ENCODE results near the gene TAS1R1. TPM values are rescaled to one million over a fixed set of nuclear protein-coding genes. Genes with fewer than 3 reads are reported as not detected.

The TAS1R1 gene
- total RNA-seq, 6 experiments from 2014 or later = 0.26 TPM; not detected in 5

DNA sequence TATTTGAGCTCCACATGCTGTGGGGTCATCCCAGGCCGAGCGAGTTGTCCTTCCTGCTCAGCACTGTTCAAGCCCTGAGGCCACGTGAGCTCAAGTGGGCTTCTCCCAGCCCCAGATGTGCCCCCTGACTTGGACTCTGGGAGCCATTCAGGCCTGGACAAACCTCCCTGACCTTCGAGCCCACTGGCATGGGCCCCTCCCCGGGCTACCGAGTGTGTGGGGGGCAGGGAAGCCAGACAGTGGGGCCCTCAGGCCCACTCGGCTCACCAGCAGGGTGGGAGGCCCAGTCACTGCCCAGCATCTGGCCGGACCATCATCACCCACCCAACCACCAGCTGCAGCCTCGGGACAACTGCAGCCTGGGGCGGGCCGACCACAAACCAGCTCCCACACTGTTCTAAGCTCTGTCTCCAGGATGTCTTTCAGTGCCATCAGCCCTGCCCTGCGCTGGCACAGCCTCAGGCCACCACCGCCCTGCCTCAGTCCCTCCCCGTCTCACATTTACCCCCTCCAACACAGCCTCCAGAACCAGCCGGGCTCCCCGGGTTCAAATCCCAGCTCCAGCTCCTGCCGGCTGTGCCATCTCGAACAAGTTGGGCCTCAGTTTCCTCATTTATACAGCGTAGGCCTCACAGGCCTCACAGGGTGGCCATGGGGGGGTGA lies 42.7 kb upstream of the TAS1R1 start:
- DNase-seq = peak in 1 of 3 donors; percentile 45
- Histone ChIP-seq H3K4me3 (no peak overlapping the region), H3K27me3 (no peaks in the 10 kb centered on the region), H3K9me3 (no peaks in the 10 kb centered on the region), H3K36me3 (no peaks in the 10 kb centered on the region), H3K4me1 (no peaks in the 10 kb centered on the region), H3K27ac (no peak overlapping the region)
- 100% methylated on average over 3 of the region's 19 CpGs for WGBS (ENCODE audit: insufficient coverage, low coverage, low lambda C conversion rate, missing lambda C conversion rate)
- TF ChIP-seq, protein P1, sequence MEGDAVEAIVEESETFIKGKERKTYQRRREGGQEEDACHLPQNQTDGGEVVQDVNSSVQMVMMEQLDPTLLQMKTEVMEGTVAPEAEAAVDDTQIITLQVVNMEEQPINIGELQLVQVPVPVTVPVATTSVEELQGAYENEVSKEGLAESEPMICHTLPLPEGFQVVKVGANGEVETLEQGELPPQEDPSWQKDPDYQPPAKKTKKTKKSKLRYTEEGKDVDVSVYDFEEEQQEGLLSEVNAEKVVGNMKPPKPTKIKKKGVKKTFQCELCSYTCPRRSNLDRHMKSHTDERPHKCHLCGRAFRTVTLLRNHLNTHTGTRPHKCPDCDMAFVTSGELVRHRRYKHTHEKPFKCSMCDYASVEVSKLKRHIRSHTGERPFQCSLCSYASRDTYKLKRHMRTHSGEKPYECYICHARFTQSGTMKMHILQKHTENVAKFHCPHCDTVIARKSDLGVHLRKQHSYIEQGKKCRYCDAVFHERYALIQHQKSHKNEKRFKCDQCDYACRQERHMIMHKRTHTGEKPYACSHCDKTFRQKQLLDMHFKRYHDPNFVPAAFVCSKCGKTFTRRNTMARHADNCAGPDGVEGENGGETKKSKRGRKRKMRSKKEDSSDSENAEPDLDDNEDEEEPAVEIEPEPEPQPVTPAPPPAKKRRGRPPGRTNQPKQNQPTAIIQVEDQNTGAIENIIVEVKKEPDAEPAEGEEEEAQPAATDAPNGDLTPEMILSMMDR (IDR thresholded peaks at IDR 0.05) = no peak
- ATAC-seq = no peak
- intact Hi-C loops (cut with DNase I) = no loop called here

DNA sequence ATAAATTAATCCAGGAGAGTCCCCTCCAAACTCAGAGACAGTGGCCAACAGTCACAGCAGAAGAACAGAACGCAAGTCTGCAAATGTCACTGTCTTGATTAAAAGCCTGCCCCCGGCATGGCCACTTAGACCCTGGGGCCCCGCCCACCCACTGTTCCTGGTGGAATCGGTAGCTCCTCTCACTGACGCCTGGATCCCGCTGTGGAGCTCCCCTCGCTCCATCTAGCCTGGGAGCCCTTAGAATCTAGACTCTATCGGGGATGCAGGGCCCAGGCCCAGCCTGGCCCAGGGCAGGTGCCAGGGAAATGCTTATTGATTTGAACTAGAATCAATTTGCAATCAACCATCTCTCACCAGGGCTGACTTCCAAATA lies 42.2 kb upstream of the TAS1R1 start:
- intact Hi-C loops (cut with DNase I) = no loop called here
- H3K9me3 ChIP-seq = no peaks in the 10 kb centered on the region
- H3K4me3 ChIP-seq = no peak overlapping the region
- ATAC-seq (no peak), DNase-seq (no peak)
- no peak for TF ChIP-seq POLR2A (IDR thresholded peaks at IDR 0.05)
- TF ChIP-seq, protein P1 (IDR thresholded peaks at IDR 0.05) = no peak
- H3K4me1 ChIP-seq = no peaks in the 10 kb centered on the region
- H3K27me3 ChIP-seq = no peaks in the 10 kb centered on the region
- H3K27ac ChIP-seq = no peak overlapping the region
- WGBS (ENCODE audit: insufficient coverage, low coverage, low lambda C conversion rate, missing lambda C conversion rate) = no CpG with 5 or more reads among the region's 8 CpGs
- H3K36me3 ChIP-seq = no peaks in the 10 kb centered on the region

DNA sequence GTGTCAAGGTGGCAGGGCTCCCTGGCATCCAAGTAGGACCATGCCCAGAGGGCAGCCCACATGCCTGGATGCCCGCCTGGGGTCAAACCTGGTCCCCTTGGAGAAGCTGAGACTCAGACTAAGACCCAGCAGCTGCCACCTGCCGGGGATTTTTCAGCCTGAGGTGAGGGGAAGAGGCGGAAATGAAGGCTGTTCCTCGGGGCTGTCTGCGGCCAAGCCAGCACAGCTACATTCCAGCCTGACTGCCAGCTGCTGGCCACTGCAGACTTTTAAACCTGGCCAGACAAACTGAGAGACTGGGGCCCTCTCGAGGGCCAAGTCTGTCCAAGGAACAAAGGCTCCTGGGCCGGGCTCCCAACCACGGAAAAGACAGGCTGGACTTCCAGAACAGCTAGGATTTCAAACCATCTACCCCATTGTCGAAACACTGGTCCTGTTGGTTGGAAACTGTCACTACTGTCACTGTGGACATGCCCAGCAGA lies 41.7 kb upstream of the TAS1R1 start:
- TF ChIP-seq, protein P1 (IDR thresholded peaks at IDR 0.05) = no peak
- TF ChIP-seq POLR2A (IDR thresholded peaks at IDR 0.05) = no peak
- ATAC-seq = no peak
- intact Hi-C loops (cut with DNase I) = no loop called here
- no peaks in the 10 kb centered on the region for H3K9me3 ChIP-seq
- H3K36me3 ChIP-seq = no peaks in the 10 kb centered on the region
- no peak overlapping the region for H3K4me3 ChIP-seq
- WGBS (ENCODE audit: insufficient coverage, low coverage, low lambda C conversion rate, missing lambda C conversion rate) = 80% methylated on average over 1 of the region's 9 CpGs
- no peaks in the 10 kb centered on the region for H3K4me1 ChIP-seq
- no peaks in the 10 kb centered on the region for H3K27me3 ChIP-seq
- H3K27ac ChIP-seq = no peak overlapping the region
- DNase-seq = no peak

DNA sequence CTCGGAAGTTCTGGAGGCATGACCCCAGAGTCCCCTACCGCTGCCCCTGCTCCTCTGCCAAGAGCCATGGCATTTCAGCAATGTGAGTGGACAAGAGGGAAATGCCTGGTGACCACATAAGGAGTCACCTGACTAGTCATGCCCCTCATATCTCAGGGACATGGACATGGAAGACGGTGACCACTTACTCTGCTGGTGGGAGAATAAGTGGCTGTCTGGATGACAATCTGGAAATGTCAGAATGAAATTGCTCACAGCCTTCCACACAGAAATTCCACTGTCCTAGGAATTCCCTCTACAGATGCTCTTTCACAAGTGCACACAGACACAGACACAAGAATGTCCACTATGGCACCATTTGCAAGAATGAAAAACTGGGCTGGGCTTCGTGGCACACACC lies 39.3 kb upstream of the TAS1R1 start:
- H3K4me1 ChIP-seq = peaks cover 0 to 3% (median 0%) of the 10 kb centered on the region in 4 donors
- WGBS (ENCODE audit: insufficient coverage, low coverage, low lambda C conversion rate, missing lambda C conversion rate) = 83% methylated on average over 4 of the region's 4 CpGs
- H3K27ac ChIP-seq = no peak overlapping the region
- H3K4me3 ChIP-seq = no peak overlapping the region
- no peak for ATAC-seq
- intact Hi-C loops (cut with DNase I) = no loop called here
- H3K27me3 ChIP-seq = no peaks in the 10 kb centered on the region
- no peaks in the 10 kb centered on the region for H3K9me3 ChIP-seq
- DNase-seq = no peak
- H3K36me3 ChIP-seq = no peaks in the 10 kb centered on the region
- no peak for TF ChIP-seq POLR2A (IDR thresholded peaks at IDR 0.05)
- TF ChIP-seq, protein P1 (IDR thresholded peaks at IDR 0.05) = no peak

Measured in right lobe of liver (tissue), 6 donors.